ENCODE measurements around the gene DCDC2C.

Gene DCDC2C

DNA sequence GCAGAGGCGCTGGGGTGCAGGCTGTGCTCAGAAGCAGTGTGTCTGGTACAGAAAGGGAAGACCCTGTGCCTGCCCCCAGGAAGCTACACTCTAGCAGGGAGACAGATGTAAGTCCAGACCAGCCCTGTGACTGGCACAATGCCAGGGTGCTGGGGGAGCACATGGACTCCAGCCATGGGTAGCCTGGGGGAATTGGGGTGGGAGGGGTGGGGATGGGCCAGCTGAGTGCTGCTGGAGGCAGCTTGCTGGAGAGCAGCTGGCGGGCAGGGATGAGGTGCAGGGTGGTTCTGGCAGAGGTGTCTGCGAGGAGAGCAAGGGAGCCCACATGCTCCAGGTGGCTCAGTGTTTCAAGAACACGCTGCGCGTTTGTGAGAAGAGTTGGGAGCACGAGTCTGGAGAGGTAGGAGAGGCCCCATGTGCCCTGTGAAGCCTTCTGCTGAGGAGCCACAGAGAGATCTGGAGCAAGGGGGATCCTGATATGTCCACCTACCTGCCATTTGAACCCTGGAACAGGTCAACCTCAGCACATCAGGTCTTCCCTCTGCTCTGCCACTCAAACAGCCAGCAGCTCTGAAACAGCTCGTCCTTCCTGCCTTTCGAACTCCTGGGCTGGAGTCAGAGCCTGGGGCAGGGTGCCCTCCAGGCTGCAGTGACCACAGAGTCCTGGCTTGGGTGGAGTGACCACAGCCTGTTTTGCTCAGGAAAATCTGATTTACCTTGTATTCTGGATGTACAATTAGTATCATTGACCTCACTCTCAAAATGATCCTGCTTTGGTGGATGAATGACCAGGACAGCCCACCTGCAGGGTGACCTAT is 30.3 kb upstream of the DCDC2C start:
- DNase-seq (ENCODE audit: low read depth in 1 of 2, low spot score in 1 of 2): no peak

DNA sequence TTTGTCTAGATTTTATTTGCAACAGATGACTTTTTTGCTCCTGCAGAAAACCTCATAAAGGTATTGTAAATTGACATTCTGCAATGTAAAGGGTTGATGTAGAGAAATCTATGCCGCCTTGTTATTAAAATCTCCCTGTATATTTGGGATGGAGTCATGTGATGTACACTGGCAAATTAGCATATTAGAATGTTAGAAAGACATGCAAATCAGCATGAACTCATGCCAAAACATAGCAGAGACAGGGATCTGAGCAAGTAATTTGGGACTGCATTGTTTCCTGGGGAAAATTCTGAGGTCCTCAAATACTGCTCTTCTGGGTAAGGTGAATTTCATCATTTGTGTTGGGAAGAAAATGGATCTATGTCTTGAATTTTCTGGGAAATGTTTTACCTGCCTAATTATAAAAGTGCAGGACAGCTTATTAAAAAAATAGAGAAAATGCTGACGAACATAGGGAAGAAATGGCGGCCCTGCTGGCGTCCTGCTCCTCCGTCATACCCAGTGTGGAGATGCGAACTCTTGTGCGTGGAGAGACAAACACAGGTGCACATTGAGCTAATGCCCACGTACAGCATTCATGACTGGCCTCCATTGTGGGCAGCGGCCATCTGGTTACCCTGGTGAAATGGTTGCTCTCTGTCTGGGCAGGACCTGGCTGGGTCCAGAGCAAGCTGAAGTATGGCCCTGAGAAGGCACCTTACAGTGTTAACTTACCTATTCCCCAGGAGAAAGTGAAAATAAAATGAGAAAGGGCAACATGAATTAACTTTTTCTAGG is 29.1 kb upstream of the DCDC2C start:
- no peak for DNase-seq (ENCODE audit: low read depth in 1 of 2, low spot score in 1 of 2)

GRCh38 chr2:3675687-3676086 is 27.7 kb upstream of the DCDC2C start:
- no peak for DNase-seq (ENCODE audit: low read depth in 1 of 2, low spot score in 1 of 2)

GRCh38 chr2:3677436-3677835 is 25.9 kb upstream of the DCDC2C start:
- DNase-seq (ENCODE audit: low read depth in 1 of 2, low spot score in 1 of 2): no peak

- DNase-seq (ENCODE audit: low read depth in 1 of 2, low spot score in 1 of 2): no peak
Measured at GRCh38 chr2:3678212-3678611, 25.2 kb upstream of the DCDC2C start.

- no peak for DNase-seq (ENCODE audit: low read depth in 1 of 2, low spot score in 1 of 2)
Measured at GRCh38 chr2:3679180-3679579, 24.2 kb upstream of the DCDC2C start.

DNA sequence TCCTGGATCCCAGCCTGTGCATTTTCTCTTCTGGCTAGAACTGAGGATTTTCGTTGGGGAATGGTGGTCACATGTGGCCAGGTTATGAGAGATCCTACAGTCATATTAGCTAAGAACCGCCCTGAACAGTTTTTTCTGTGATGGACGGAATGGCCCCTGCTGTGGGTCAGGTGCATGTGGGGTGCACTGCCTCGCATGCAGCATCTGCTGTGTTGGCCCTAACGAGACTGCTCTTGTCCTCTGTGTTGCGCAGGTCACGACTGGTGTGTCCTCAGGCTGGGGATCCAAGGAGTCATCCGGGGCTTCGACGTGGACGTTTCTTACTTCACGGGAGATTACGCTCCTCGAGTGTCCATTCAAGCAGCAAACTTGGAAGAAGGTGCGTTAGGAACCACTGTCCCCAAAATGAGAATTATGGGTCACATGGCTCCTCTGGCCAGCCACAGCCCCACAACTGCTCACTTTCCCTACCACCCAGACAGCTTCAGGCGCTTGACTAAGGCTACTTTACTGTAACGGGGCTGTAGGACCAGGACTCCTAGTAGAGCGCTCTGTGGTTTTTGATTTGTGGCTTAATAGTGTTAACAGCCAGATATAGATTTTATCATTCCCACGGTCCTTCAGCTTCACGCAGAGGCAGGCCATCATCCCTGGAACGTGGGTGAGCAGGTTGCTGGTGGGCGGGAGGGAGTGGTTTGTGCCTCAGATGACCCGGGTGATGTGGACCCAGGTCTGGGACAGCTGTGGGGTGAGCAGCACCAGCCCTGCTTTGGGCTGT is 23.6 kb upstream of the DCDC2C start:
- no peak for DNase-seq (ENCODE audit: low read depth in 1 of 2, low spot score in 1 of 2)

DNA sequence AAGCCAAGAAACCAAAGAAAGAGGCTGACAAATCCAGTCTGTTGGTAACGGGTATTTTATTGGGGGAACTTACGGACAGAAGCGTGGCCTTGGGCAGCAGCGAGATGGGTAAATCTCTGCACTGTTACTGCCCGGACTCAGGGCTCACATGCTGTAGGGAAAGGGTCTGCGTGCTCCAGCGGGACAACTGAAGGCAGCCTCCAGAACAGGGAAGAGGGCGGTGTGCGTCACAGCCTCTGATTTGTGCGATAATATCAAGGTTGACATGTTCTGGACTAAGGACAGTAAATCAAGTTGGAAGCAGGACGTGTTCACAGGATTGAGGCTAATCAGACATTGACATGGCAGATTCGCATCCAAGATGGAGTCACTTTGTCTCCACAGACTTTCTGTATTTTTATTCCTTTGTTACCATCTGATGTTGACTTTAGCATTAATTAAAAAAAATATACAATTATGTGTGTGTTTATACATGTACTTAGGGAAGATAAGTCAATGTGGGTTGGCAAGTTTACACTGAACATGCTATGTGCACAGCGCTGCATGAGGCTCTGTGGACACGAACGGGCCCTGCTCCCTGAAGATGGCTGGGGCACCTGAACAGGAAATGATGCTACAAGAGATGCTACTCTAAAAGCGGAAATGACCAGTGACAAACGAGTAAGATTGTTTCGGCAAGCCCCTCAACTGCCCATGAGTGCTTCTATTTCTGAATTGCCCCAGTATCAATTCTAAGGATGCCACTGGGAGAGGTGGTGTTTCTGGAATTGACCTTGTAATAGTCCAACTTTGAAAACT is 22.6 kb upstream of the DCDC2C start:
- DNase-seq (ENCODE audit: low read depth in 1 of 2, low spot score in 1 of 2): no peak

- DNase-seq (ENCODE audit: low read depth in 1 of 2, low spot score in 1 of 2): no peak
Measured at GRCh38 chr2:3681625-3682024, 21.8 kb upstream of the DCDC2C start.

GRCh38 chr2:3682811-3683210 is 20.6 kb upstream of the DCDC2C start:
- no peak for DNase-seq (ENCODE audit: low read depth in 1 of 2, low spot score in 1 of 2)

DNA sequence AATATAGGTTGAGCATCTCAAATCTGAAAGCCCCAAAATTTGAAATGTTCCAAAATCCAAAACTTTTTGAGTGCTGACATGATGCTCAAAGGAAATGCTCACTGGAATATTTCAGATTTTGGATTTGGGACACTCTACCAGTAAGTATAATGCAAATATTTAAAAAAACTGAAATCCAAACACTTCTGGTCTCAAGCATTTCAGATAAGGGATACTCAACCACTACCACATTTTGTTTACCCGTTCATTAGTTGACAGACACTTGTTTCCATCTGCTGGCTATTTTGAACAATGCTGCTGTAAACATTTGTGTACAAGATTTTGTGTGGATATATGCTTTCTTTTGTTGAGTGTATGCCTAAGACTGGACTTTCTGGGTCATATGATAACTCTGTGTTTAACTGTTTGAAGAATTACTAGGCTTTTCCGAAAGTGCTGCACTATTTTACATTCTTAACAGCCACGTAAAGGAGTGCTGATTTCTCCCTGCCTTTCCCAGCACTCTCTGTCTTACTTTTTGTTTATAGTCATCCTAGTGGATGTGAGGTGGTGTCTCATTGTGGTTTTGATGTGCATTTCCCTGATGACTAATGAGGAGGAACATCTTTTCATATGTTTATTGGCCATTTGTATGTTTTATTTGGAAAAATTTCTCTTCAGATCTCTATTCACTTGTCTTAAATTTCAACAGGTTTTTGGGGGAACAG is 19.5 kb upstream of the DCDC2C start:
- no peak for DNase-seq (ENCODE audit: low read depth in 1 of 2, low spot score in 1 of 2)

DNA sequence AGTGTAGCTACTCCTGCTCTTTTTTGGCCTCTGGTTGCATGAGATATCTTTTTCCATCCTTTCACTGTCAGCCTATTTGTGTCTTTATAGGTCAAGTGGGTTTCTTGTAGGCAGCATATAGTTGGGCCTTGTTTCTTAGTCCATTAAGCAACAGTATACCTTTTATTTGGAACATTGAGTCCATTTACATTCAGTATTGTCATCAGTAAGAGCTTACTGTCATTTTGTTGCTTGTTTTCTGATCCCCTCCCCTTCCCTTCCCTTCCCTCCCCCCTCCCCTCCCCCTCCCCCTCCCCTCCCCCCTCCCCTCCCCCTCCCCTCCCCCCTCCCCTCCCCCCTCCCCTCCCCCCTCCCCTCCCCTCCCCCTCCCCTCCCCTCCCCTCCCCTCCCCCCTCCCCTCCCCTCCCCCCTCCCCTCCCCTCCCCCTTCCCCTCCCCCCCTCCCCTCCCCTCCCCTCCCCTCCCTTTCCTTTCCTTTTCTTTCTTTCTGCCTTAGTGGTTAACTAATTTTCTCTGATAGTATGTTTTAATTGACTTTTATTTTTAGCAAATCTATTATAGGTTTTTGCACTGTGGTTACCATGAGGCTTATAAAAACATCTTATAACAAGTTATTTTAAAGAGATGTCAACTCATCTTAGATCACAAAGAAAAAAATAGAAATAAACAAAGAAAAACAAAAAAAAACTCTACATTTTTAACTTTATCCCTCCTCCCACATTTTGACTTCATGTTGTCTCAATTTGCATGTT is 13.2 kb upstream of the DCDC2C start:
- DNase-seq (ENCODE audit: low read depth in 1 of 2, low spot score in 1 of 2): no peak

DNA sequence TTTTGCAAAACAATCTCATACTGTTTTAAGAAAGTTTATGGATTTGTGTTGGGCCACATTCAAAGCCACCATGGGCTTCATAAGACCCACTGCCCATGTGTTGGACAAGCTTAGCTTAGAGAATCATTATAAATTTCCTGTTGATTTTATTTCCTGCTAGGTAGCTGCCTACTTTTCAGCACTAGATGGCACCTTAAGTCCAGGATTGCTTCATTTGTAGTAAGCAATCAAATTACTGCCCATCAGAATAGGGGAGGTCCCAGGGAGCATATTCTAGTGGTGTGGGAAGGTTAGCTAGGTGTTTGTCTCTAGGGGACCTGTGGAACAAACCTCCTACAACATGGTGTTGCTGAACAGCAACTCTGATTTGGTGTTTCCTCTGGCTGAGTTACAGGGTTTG is 11.0 kb upstream of the DCDC2C start:
- DNase-seq (ENCODE audit: low read depth in 1 of 2, low spot score in 1 of 2): no peak

DNA sequence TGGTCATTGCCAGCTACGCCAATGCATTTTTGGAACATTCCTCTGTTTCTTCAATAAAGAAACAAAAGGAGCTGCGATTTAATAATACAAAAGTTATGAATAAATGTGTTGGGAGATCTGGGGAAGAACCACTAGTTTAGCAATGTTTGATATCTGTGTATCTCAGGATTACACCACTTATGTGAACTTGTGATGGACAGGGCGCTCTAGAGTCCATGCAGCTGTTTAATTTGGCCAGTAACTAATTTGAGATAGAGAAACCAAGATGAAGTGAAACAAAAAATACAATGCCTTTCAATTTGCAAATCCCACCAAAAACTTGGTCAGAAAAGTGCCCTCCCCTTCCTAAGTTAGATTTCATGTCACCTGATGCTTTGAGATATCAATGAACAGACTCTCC is 6.8 kb upstream of the DCDC2C start:
- DNase-seq (ENCODE audit: low read depth in 1 of 2, low spot score in 1 of 2): no peak

- DNase-seq (ENCODE audit: low read depth in 1 of 2, low spot score in 1 of 2): no peak
Measured at GRCh38 chr2:3701071-3701470, 2.3 kb upstream of the DCDC2C start.

DNA sequence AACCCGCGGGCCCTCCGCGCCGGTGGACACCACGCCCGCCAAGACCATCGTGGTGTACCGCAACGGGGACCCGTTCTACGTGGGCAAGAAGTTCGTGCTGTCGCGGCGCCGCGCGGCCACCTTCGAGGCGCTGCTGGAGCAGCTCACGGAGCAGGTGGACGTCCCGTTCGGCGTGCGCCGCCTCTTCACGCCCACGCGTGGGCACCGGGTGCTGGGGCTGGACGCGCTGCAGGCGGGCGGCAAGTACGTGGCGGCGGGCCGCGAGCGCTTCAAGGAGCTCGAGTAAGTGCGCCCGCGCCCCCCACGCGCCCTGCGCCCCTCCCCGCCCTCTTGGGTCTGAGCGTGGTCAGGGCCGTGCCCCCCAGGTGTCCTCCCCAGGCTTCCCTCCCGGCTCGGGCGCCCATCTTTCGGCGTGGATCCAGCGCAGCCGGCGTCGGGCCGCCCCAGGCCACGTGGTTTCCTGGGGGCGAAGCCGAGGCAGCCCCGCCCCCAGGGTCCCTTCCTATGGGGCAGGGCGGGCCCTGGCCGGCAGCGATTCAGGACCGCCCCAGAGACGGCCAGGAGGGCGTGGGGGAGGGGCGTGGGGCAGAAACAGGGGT is 481 bp downstream of the DCDC2C start:
- DNase-seq (ENCODE audit: low read depth in 1 of 2, low spot score in 1 of 2): no peak

DNA sequence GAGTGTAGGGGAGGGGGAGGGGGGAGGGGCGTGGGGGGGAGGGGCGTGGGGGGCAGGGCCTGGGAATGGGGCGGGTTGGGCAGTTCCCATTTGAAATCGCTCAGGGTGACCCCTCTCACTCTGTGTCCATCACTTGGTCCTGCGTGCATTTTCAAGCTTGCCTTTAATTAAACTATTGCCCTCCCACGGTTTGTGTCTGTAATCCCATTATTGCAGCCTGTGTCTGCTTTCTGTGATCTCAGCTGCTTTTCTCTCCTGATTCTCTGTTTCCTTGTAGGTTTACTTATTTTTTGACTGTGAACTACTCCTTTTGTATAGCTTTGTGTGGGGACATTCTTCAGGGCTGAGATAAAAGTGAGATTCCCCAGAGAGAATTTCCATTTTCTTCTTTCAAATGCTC is 1.3 kb downstream of the DCDC2C start:
- no peak for DNase-seq (ENCODE audit: low read depth in 1 of 2, low spot score in 1 of 2)

DNA sequence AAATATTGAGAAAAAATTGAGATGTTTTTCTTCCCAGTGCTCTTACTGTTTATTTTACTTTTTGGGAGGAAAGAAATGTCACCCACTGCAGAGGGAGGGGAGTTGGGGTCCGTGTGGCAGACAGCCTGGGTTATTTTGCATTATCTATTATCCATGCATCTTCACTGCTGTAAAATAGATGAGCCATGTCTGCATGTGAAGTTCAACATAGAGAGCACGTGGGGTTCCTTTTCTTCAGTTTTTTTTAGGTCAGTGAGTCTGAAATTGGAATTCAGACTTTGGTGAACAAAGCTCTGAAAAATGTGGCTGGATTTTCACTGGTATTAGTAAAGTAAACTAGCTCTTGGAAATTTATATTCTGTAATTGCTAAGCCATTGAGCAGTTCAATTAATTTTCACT is 2.4 kb downstream of the DCDC2C start:
- DNase-seq (ENCODE audit: low read depth in 1 of 2, low spot score in 1 of 2): no peak

GRCh38 chr2:3706892-3707291 is 3.5 kb downstream of the DCDC2C start:
- DNase-seq (ENCODE audit: low read depth in 1 of 2, low spot score in 1 of 2): no peak
